Measurements from ENCODE around the gene GOLGA6L25. TPM values are rescaled to one million over a fixed set of nuclear protein-coding genes. Genes with fewer than 3 reads are reported as not detected.
"Not testable (repeated sequence)": the region's sequence is repeated elsewhere in the genome, so short reads cannot be mapped to it uniquely, and the experiment has no call there.

GOLGA6L25 gene, protein sequence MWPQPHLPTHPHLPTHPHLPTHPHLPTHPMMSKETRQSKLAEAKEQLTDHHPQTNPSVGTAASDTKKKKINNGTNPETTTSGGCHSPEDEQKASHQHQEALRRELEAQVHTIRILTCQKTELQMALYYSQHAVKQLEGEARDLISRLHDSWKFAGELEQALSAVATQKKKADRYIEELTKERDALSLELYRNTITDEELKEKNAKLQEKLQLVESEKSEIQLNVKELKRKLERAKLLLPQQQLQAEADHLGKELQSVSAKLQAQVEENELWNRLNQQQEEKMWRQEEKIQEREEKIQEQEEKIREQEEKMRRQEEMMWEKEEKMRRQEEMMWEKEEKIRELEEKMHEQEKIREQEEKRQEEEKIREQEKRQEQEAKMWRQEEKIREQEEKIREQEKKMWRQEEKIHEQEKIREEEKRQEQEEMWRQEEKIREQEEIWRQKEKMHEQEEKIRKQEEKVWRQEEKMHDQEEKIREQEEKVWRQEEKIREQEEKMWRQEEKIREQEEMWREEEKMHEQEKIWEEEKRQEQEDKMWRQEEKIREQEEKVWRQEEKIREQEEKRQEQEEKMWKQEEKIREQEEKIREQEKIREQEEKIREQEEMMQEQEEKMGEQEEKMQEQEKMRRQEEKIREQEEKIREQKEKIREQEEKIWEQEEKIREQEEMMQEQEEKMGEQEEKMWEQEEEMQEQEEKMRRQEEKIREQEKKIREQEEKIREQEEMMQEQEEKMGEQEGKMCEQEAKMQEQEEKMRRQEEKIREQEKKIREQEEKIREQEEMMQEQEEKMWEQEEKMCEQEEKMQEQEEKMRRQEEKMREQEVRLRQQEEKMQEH
- total RNA-seq = not detected in 2 replicates

- not testable (repeated sequence) for DNase-seq (ENCODE audit: extremely low read depth, low read depth, low spot score)
These were observed at the start of gene GOLGA6L25 for GRCh38 chr15:28553268-28553667. TSS of gene GOLGA6L25 (plus strand) at chr15:28553568. CDS start at chr15:28553629, 61 bp downstream.

DNA sequence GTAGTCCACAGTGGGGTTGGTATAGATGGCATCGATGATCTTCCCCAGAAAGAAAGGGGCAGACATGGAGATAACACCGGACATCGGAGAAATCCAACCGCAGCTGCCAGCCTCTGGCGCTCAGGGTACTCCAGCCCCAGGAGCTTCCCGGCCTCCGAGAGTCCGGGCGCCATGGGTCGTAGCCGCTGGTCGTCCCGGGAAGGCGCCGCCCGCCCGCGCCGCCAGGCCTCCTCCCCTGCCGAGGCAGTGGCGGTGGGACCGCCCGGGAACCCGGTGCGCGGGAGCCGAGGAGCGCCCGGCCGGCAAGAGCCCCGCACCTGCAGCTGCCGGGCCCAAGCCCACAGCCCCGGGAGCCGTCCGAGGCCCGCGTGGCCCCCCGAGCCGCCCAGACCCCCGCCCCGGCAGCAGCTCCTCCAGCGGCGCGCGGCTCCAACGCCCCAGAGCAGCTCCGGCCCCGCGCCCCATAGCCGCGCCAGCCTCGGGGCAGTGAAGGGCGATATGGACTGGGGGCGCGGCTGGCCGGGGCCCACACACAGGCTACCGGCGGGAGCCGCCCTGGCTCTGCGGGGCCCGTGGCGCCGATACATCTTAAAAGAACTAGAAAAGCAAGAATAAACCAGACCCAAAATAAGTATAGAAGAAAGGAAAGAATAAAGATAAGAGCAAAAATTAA lies 45.0 kb upstream of the GOLGA6L25 start:
- not testable (repeated sequence) for DNase-seq (ENCODE audit: extremely low read depth, low read depth, low spot score)

GRCh38 chr15:28514128-28514527 lies 39.2 kb upstream of the GOLGA6L25 start:
- not testable (repeated sequence) for DNase-seq (ENCODE audit: extremely low read depth, low read depth, low spot score)

DNA sequence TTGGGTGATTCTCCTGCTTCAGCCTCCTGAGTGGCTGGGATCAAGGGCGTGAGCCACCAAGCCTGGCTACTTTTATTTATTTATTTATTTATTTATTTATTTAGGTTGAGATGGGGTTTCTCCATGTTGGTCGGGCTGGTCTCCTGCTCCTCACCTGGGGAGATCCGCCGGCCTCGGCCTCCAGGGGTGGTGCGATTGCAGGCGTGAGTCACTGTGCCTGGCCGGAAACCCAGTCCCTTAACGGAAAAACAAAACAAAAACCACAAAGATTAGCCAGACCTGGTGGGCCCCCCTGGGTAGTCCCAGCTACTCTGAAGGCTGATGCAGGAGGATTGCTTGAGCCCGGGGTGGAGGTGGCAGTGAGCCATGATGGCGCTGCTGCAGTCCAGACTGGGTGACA lies 38.2 kb upstream of the GOLGA6L25 start:
- not testable (repeated sequence) for DNase-seq (ENCODE audit: extremely low read depth, low read depth, low spot score)

DNA sequence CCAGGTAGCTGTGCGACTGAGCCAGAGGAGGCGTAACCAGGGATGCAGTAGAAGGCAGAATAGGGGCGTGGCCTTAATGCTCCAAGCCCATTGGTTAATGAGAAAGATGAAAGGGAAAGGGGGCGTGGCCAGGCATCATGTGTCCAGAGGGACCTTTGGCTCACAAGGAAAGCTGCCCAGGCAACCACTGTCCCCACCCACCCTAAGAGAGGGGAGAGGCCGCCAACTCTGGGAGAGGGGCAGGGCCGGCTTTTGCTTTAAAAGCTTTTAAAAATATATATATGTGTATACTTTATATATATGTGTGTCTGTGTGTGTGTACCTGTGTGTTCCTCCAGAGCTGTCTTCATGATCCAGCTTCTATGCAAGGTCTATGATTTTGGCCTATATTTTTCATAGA lies 20.4 kb upstream of the GOLGA6L25 start, which contains the start of gene GOLGA8G:
TSS of gene GOLGA8G (minus strand) at position 18 of the 400 bp plus-strand sequence. CDS start 62 bp downstream, outside the sequence.
- DNase-seq (ENCODE audit: extremely low read depth, low read depth, low spot score) = not testable (repeated sequence)

DNA sequence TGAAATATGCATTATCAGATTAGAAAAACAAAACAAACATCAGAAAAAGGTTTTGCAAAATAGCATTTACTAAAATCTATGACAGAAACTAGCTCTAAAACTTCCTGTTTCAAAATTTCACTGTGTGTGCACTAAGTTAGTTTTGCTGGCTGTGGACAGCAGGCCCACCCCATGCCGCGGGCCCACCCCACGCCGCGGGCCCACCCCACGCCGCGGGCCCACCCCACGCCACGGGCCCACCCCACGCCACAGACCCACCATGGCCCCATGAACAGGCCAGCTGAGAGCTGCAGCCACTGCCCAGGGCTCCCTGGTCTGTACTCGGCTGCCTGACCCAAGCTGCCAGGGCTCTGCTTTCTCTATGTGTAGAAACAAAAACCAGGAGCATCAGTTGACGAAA lies 20.0 kb downstream of the GOLGA6L25 start:
- DNase-seq (ENCODE audit: extremely low read depth, low read depth, low spot score) = not testable (repeated sequence)

DNA sequence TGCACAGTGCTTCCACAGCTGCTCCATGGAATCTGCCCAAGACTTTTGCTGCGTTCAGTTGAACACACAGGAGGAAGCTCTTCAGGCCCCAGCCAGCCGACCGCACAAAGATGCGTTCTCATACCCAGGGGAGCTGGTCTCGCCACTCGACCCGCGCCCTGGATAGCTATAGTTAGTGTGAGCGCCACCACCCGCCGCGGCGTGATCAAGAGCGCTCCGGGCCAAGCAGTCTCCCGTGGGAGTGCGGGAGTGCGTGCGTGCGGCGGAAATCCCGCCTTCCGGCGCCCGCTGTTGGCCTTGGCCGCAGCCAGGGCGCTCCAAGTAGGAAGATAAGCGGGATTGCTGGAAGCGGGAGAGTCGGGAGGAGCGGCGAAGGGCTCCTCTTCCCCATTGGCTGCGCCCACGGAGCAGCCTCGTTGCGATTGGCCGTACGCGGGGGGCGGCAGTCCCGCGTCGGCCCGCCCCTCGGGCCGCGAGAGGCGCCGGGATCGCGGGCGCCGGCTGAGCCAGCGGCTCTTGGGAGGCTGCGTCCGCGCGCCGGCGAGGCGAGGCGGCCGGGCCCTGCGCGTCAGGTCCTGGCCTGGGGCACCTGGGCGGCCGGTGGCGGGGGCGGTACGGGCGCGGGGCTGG lies 35.7 kb downstream of the GOLGA6L25 start:
- not testable (repeated sequence) for DNase-seq (ENCODE audit: extremely low read depth, low read depth, low spot score)

DNA sequence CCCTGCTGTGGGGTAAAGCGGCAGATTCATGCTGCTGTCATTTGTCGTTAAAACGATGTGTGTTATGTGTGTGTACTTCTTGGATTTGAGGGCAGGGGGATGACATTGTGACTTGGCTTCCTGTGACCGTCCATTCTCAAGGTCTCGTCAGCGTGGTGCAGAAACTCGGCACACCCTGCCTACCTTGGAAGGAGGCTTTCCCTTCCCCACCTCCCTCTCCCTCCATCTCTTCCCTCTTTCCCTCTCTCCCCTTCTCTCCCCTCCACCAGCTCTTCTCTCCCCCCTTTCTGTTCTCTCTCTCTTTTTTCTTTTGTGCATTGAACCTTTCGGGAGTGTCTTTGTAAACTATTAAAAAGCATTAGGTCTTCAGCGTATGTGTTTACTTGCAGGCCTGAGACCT lies 36.4 kb downstream of the GOLGA6L25 start:
- not testable (repeated sequence) for DNase-seq (ENCODE audit: extremely low read depth, low read depth, low spot score)

DNA sequence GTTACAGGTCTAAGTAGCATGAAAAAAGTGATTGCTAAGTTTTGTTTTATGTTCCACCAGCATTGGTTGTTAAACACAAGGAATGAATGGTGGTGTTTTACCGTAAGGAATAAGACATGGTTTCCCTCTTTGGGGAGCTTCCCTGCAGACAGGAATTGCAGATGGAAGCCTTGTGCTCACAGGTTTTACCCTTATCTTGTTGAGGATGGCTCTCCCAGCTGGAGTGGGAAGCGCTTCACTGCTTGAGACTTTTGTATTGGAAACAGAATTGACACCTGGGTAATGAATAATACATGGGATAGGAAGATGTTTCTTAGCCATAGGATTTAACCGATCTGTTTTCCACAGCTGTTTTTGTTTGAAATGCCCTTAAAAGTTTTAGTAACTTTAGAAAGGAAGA lies 39.0 kb downstream of the GOLGA6L25 start:
- DNase-seq (ENCODE audit: extremely low read depth, low read depth, low spot score) = not testable (repeated sequence)

DNA sequence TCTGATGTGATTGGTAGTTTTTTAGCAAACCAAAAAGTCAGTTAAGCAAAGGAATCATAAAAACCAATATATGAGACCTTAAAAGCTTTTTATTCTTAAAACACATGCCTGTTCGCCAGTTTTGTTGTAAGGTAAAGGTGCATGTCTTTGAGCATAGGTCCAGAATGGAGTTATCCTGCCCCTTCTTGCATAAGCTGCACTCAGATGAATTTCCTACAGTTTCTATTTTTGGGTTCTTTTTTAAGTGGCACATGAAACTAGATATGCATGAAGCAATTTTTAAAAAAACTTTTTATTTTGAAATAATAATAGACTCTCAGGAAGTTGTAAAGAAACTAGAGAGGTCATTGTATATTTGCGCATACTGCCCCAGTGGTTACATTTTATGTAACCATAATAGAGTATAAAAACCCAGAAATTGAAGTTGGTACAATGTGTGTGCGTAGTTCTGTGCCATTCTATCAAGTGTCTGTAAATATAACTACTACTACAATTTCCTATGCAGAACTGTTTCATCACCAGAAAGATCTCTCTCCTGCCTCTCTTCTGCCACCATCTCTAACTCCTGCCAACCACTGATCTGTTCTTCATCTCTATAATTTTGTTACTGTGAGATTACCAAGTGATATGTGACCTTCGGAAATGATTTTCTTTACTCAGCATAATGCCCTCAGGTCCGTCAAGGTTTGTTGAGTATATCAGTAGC lies 40.2 kb downstream of the GOLGA6L25 start:
- DNase-seq (ENCODE audit: extremely low read depth, low read depth, low spot score) = not testable (repeated sequence)

- DNase-seq (ENCODE audit: extremely low read depth, low read depth, low spot score) = not testable (repeated sequence)
These were observed 44.1 kb downstream of the GOLGA6L25 start for GRCh38 chr15:28597471-28597870.

- DNase-seq (ENCODE audit: extremely low read depth, low read depth, low spot score) = not testable (repeated sequence)
These were observed 44.8 kb downstream of the GOLGA6L25 start for GRCh38 chr15:28598209-28598608.

- DNase-seq (ENCODE audit: extremely low read depth, low read depth, low spot score) = not testable (repeated sequence)
These were observed 48.8 kb downstream of the GOLGA6L25 start for GRCh38 chr15:28602152-28602551.

Other genes starting within 250 kb of the GOLGA6L25 start
- 42.1 and 68.9 TPM in 2 replicates for gene HERC2, start 231.4 kb upstream of the GOLGA6L25 start, total RNA-seq
- not detected in 2 replicates for gene GOLGA6L24, start 195.5 kb upstream of the GOLGA6L25 start, total RNA-seq
- gene GOLGA8F, start 174.9 kb upstream of the GOLGA6L25 start, total RNA-seq = not detected in 2 replicates
- gene GOLGA8G, start 20.6 kb upstream of the GOLGA6L25 start, total RNA-seq = not detected in 2 replicates
- 0.39 and 2.3 TPM in 2 replicates for gene GOLGA8M, start 158.9 kb downstream of the GOLGA6L25 start, total RNA-seq